ENCODE results near the gene TAF11L11. TPM values are rescaled to one million over a fixed set of nuclear protein-coding genes. Genes with fewer than 3 reads are reported as not detected.
"Not testable (repeated sequence)": the region's sequence is repeated elsewhere in the genome, so short reads cannot be mapped to it uniquely, and the experiment has no call there.

TAF11L11 gene
- not detected in 2 replicates for total RNA-seq (2014; rRNA removed; shearing (Covaris generic))
- not detected in 2 replicates for polyA plus RNA-seq (2015; cell fraction: cytosol; rRNA removed)
- polyA plus RNA-seq (2015; cell fraction: nucleus; rRNA removed) = not detected in 2 replicates

DNA sequence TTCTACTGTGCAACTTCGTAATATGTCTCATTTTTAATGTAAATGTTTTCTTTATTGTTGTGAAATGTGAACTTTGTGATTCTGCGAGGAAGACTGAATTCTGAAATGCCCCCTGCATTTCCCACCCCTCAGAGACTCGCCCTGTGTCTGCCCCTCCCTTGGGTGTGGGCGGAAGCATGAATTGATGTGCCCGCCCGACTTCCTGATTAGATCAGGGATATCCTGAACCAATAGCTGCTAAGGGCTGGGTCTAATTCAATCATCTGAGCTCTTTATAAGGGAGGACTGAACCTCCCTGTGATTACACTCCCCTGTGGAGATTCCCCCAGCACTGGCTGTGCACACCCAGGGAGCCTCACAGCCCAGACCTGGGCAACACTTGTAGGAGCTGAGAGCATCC, at the start of gene TAF11L11:
TSS of gene TAF11L11 (plus strand) at position 304 of the 400 bp plus-strand sequence.
- not testable (repeated sequence) for DNase-seq (ENCODE audit: low read depth)

GRCh38 chr5:17585658-17586057, 18.3 kb upstream of the TAF11L11 start, which contains the start of gene TAF11L7:
Gene TAF11L7, minus strand, starts transcription at chr5:17585758.
- not testable (repeated sequence) for DNase-seq (ENCODE audit: low read depth)

GRCh38 chr5:17590860-17591259, 13.1 kb upstream of the TAF11L11 start, which contains the start of gene TAF11L8:
Gene TAF11L8, minus strand, starts transcription at chr5:17590960.
- not testable (repeated sequence) for DNase-seq (ENCODE audit: low read depth)

DNA sequence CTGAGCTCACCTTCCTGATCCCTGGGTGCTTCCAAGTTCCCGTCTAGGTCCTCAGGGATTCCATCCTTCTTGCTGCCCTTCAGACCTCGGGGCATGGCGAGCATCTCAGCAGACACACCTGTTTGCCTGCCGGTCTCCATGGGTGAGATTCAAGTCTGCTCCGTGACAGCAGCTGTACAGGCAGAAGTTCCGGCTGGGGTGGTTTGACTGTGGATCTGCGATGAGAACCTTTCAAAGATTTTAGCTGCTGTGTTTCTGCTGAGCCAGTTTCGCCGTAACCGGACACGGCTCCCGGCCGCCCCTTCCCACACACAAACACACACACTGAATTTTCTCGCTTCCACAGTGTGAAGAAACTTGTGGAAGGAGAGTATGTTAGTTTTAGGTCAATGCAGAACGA, 9.7 kb upstream of the TAF11L11 start, which contains the start of gene TAF11L9:
TSS of gene TAF11L9 (minus strand) at position 140 of the 400 bp plus-strand sequence.
- DNase-seq (ENCODE audit: low read depth) = not testable (repeated sequence)

DNA sequence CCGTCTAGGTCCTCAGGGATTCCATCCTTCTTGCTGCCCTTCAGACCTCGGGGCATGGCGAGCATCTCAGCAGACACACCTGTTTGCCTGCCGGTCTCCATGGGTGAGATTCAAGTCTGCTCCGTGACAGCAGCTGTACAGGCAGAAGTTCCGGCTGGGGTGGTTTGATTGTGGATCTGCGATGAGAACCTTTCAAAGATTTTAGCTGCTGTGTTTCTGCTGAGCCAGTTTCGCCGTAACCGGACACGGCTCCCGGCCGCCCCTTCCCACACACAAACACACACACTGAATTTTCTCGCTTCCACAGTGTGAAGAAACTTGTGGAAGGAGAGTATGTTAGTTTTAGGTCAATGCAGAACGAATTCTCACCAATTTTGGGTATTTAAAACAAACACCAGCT, 6.3 kb upstream of the TAF11L11 start, which contains the start of gene TAF11L10:
TSS of gene TAF11L10 (minus strand) at position 101 of the 400 bp plus-strand sequence.
- not testable (repeated sequence) for DNase-seq (ENCODE audit: low read depth)

DNA sequence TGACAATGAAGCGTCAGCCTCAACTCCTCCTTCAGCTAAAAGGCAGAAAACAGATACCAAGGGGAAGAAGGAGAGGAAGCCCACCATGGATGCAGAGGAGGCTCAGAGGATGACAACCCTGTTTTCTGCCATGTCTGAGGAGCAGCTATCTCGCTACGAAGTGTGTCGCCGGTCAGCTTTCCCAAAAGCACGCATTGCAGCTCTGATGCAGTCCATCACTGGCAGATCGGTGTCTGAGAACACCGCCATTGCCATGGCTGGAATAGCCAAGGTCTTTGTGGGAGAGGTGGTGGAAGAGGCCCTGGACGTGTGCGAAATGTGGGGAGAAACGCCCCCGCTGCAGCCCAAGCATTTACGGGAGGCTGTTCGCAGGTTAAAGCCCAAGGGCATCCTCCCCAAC, 968 bp downstream of the TAF11L11 start:
- no peak for DNase-seq (ENCODE audit: low read depth)

- DNase-seq (ENCODE audit: low read depth) = not testable (repeated sequence)
These were observed 3.5 kb downstream of the TAF11L11 start for GRCh38 chr5:17607461-17607860.

DNA sequence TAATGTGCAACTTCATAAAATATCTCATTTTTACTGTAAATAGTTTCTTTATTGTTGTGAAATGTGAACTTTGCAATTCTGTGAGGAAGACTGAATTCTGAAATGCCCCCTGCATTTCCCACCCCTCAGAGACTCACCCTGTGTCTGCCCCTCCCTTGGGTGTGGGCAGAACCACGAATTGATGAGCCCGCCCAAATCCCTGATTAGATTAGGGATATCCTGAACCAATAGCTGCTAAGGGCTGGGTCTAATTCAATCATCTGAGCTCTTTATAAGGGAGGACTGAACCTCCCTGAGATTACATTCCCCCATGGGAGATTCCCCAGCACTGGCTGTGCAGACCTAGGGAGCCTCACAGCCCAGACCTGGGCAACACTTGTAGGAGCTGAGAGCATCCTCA, 6.1 kb downstream of the TAF11L11 start, which contains the start of gene TAF11L12:
TSS of gene TAF11L12 (plus strand) at position 301 of the 400 bp plus-strand sequence.
- DNase-seq (ENCODE audit: low read depth) = not testable (repeated sequence)

GRCh38 chr5:17614872-17615605, 11.1 kb downstream of the TAF11L11 start:
- no peak for DNase-seq (ENCODE audit: low read depth)

- no peak for DNase-seq (ENCODE audit: low read depth)
These were observed 15.4 kb downstream of the TAF11L11 start for GRCh38 chr5:17619354-17619753.

DNA sequence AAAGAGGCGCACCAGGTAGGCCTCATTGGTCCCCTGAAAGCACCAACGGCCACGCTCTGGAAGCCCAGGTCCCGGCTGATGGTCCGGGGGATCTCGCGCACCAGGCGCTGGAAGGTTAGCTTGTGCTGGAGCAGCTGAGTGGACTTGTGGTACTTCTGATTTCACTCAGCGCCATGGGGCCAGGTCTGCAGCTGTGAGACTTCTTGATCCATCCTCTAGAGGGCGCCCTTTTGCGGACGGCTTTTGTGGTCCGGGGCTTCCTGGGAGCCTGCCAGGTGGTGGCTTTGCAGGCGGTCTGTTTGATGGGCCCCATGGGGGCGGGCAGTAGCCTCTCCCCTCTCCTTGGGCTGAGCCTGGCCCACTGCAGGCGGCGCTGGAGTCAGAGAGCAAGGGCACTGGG, 16.6 kb downstream of the TAF11L11 start:
- no peak for DNase-seq (ENCODE audit: low read depth)

GRCh38 chr5:17625686-17626085, 21.7 kb downstream of the TAF11L11 start:
- no peak for DNase-seq (ENCODE audit: low read depth)

- DNase-seq (ENCODE audit: low read depth) = not testable (repeated sequence)
These were observed 27.8 kb downstream of the TAF11L11 start, which contains the start of gene TAF11L13 for GRCh38 chr5:17631788-17632187. Gene TAF11L13, plus strand, starts transcription at chr5:17632088.

DNA sequence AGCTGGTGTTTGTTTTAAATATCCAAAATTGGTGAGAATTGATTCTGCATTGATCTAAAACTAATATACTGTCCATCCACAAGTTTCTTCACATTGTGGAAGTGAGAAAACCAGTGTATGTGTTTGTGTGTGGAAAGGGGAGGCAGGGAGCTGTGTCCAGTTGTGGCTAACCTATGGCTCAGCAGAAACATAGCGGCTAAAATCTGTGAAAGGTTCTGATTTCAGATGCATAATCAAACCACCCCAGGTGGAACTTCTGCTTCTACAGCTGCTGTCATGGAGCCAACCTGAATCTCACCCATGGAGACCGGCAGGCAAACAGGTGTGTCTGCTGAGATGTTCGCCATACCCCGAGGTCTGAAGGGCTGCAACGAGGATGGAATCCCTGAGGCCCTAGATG, 30.2 kb downstream of the TAF11L11 start, which contains the start of gene TAF11L14:
TSS of gene TAF11L14 (plus strand) at position 301 of the 400 bp plus-strand sequence.
- DNase-seq (ENCODE audit: low read depth) = no peak

- DNase-seq (ENCODE audit: low read depth) = not testable (repeated sequence)
These were observed 45.2 kb downstream of the TAF11L11 start for GRCh38 chr5:17649232-17649631.

- DNase-seq (ENCODE audit: low read depth) = not testable (repeated sequence)
These were observed 51.3 kb downstream of the TAF11L11 start for GRCh38 chr5:17655201-17655759.

Small RNA genes lying within 50 kb of the gene (small RNA-seq; reads per million reads assigned to genes)
- gene AC233724.1 = not detected
- not detected for gene AC233724.2
- gene AC233724.3 = not detected
- gene AC233724.4 = not detected
- not detected for gene AC233724.6
- not detected for gene AC233724.7

Other genes starting within 250 kb of the TAF11L11 start
- not detected in 2 replicates for gene TAF11L2, start 106.0 kb upstream of the TAF11L11 start, total RNA-seq (2014; rRNA removed; shearing (Covaris generic))
- gene TAF11L3, start 85.8 kb upstream of the TAF11L11 start, total RNA-seq (2014; rRNA removed; shearing (Covaris generic)) = not detected in 2 replicates
- not detected in 2 replicates for gene TAF11L4, start 82.4 kb upstream of the TAF11L11 start, total RNA-seq (2014; rRNA removed; shearing (Covaris generic))
- not detected in 2 replicates for gene TAF11L5, start 78.9 kb upstream of the TAF11L11 start, total RNA-seq (2014; rRNA removed; shearing (Covaris generic))
- gene TAF11L6, start 75.5 kb upstream of the TAF11L11 start, total RNA-seq (2014; rRNA removed; shearing (Covaris generic)) = not detected in 2 replicates
- not detected in 2 replicates for gene TAF11L7, start 18.4 kb upstream of the TAF11L11 start, total RNA-seq (2014; rRNA removed; shearing (Covaris generic))
- not detected in 2 replicates for gene TAF11L8, start 13.2 kb upstream of the TAF11L11 start, total RNA-seq (2014; rRNA removed; shearing (Covaris generic))
- gene TAF11L9, start 9.8 kb upstream of the TAF11L11 start, total RNA-seq (2014; rRNA removed; shearing (Covaris generic)) = not detected in 2 replicates
- not detected in 2 replicates for gene TAF11L10, start 6.4 kb upstream of the TAF11L11 start, total RNA-seq (2014; rRNA removed; shearing (Covaris generic))
- gene TAF11L12, start 6.2 kb downstream of the TAF11L11 start, total RNA-seq (2014; rRNA removed; shearing (Covaris generic)) = not detected in 2 replicates
- not detected in 2 replicates for gene TAF11L13, start 27.9 kb downstream of the TAF11L11 start, total RNA-seq (2014; rRNA removed; shearing (Covaris generic))
- gene TAF11L14, start 30.3 kb downstream of the TAF11L11 start, total RNA-seq (2014; rRNA removed; shearing (Covaris generic)) = not detected in 2 replicates